RPMI7951 (cell line): ENCODE measurements around the gene PRR14L. TPM values are rescaled to one million over a fixed set of nuclear protein-coding genes. Genes with fewer than 3 reads are reported as not detected.

Source experiments
- DNase-seq: peaks from one replicate; pipeline ENCODE4 v3.0.0-alpha.2; 2012; ENCODE audit warnings: low read depth
- total RNA-seq: library from RNA; depleted of rRNA; stranded (reverse); fragments of >200 nt; shearing (Covaris generic); gene quantifications from 2 replicates; pipeline ENCODE4 v1.2.3, GENCODE V29; 2014; rRNA removed

Gene PRR14L
- total RNA-seq, 1 experiment from 2014 or later: 8.4 TPM

DNA sequence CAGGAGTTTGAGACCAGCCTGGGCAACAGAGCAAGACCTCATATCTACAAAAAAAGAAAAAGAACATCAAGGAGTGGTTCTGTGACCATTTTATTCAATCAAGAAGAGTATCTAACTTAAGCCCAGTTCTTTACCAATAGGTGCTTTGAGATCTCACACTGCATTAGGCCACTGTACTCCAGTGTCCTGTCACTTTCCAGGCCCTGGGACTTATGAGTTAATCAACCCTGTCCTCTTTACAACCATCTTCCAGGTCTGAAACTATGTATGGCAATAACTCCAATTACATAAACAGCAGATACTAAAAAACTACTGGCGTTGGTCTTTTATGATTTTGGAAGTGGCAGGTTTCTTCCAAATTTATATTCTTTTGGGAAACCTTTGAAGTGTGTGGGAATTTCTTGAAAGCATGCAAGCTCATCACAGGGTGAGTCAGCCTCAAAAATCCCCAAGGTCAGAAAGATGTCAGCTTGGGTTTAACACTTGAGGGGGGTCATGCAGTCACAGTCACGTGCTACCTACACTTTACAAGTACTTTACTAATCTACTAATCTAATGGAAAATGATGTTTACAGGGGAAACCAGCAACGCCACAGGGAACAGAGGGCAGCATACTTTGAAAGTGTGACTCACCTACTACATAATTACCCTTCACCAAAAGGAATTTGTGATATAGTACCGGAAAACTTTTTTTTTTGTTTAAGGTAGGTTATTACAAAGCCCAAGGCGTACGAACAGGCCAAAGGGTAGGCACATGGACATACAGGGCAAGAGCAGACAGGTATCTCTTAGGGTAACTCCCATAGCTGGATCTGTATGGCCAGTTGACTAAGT, 103.5 kb downstream of the PRR14L start:
- DNase-seq: peak; percentile 86

DNA sequence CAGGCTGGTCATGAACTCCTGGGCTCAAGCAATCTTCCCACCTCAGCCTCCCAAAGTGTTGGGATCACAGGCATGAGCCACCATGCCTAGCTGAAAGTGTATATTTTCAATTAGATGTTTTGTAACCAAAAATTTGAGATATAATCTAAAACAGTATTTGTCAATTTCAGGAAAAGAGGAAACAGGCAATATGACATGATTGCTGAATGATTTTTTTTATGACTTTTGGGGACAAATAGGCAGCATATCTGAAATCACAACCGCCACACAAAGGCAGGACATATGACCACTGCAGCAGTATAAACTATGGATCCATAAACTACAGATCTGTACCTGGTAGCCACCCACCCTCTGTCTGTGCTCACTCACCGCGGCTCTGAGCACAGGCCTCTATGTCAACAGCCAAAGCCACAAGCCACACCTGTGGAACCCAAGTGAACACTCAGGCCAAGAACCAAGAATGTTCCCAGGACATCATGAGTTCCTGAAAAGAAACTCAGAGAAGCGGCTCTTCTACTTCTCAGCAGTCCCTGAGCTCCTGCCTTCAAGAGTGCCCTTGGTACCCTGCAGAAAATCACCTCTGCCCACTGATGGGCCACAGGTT, 110.4 kb downstream of the PRR14L start:
- no peak for DNase-seq

DNA sequence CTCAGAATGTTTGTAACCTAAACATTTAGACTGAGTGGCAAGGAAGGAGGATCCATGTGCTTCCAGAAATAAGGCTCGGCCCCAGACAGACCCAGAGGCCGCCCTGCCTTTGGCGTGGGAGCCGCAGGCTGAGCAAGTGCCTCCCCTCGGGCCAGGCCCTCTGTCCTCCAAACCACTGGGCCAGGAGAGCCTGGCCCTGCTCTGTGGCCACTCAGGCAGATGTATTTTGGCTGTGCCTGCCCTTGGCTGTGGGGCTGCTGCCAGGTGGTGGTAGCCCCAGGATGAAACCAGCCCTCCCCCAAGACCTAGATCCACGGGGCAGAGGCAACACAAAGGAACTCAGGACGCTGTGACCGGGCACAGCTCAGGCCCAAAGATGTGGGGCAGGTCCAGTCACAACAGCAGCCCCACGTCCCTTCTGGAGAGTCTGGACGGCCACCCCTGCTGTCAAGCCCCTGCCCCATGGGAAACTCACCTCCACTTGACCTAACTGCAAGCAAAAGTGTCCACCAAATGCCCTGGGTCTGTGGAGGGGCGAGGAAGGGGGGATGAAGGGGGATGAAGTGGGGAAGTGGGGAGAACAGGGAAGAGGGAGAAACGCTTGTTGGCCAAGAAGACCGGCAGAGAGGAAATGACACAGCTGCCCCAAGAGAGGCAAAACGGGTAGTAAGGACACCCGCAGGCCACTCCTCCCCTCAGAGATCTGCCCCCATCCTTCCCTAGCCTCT, 111.9 kb downstream of the PRR14L start:
- DNase-seq: no peak

DNA sequence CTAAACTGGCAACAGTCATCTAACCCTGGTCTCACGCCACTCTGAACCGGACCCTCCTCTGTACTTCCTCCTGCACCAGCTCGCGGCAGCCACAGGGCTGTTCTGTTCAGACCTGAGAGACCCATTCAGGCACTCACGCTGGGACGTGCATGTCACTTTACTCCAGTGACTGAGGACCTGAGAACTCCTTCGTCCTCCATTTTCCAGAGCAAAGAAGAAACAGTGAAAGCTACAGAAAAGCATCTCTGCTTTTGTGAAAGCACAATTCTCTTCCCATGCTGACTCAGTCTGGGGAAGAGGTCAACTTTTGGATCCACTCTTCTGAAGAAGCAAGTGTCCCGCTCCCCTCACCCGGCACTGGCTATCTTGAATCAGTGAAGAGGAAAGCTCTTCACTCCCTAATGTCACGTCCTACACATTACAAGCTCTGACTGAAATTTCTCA, 112.5 kb downstream of the PRR14L start:
- DNase-seq: no peak

DNA sequence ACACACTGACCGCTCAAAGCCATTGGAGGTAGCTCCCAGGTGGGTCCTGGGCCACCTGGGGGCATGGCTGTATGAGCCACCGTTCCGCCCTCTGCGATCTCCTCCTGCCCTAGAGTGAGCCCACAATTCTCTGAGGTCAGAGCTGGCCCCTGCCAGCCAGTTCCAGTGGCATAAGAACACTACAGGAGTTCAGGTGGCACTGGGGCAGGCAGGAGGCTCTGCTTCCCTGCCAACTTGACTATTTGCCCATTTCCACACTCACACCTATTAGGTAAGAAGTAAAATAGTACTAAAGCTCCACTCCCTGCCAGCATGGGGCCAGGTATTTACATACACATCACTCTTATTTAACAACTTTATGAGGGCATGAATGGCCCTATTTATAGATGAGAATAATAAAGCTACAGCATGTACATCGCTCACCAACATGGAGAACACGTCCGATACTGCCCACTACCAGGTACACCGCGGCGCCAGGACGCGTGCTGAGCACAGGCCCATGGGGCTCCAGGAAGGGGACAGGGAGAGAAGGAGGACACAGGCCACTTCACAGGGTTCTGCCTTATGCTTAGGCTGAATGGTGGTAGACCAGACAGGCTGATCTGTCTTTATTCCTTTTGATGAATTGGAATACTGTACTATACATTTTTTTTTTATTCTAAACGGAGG, 114.2 kb downstream of the PRR14L start:
- no peak for DNase-seq

DNA sequence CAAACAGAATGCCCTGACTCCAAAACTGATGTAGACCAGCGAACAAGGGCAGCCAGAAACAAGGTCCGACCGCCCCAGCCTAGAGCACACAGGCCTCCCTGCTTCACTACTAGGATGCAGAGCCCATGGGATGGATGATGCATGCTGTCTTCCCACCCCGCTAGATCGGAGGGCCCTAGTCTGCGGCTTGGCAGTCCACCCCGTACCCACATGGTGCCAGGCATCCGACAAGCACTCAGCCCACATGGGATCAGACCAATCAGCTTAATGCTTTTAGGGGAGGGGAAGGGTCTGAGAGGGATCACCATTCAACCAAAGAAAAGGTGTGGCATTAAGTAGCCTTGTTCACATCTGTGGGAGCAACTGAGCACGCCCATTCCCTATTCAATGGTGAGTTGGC, 118.5 kb downstream of the PRR14L start:
- DNase-seq: peak; percentile 37

Other genes with a start within 250 kb of the PRR14L start
- 16.7 and 16.9 TPM in 2 replicates for gene PISD, start 87.9 kb downstream of the PRR14L start, total RNA-seq
- gene DEPDC5, start 3.9 kb upstream of the PRR14L start, total RNA-seq: 6.1 and 7.8 TPM in 2 replicates
- gene YWHAH, start 194.4 kb upstream of the PRR14L start, total RNA-seq: 170 and 176 TPM in 2 replicates